HepG2 (cell line): ENCODE results near the gene RNF208. TPM values are rescaled to one million over a fixed set of nuclear protein-coding genes. Genes with fewer than 3 reads are reported as not detected.

ENCODE experiments used
- AHR ChIP-seq: IDR thresholded peaks from 2 replicates; pipeline ENCODE4 v1.6.1; 2018; ENCODE audit warnings: missing genetic modification reagents, missing compliant biosample characterization
- BORCS8-MEF2B ChIP-seq: sonication (generic); formaldehyde crosslinking; IDR thresholded peaks from 2 replicates; pipeline ENCODE4 v1.8.0; 2022; ENCODE audit warnings: mild to moderate bottlenecking, missing genetic modification reagents
- ELF1 ChIP-seq: sonication (generic); formaldehyde crosslinking; IDR thresholded peaks from 2 replicates; pipeline ENCODE4 v1.4.0; 2020; ENCODE audit warnings: missing genetic modification reagents
- GTF3A ChIP-seq: sonication (generic); formaldehyde crosslinking; conservative IDR thresholded peaks from 2 replicates; pipeline ENCODE4 v1.4.0; 2020; ENCODE audit warnings: mild to moderate bottlenecking, missing genetic modification reagents
- JUNB ChIP-seq: sonication (generic); formaldehyde crosslinking; IDR thresholded peaks from 2 replicates; pipeline ENCODE4 v1.8.0; 2022; ENCODE audit warnings: missing genetic modification reagents, mild to moderate bottlenecking, borderline replicate concordance
- KAT8 ChIP-seq: IDR thresholded peaks from 2 replicates; pipeline ENCODE4 v1.6.1; 2016; ENCODE audit warnings: missing genetic modification reagents, missing compliant biosample characterization
- MBNL3 ChIP-seq: fragments of 250-450 bp; sonication (Bioruptor Pico); conservative IDR thresholded peaks from 2 replicates; pipeline ENCODE4 v1.8.0; 2022; ENCODE audit warnings: mild to moderate bottlenecking, inconsistent platforms
- NFKB2 ChIP-seq: sonication (generic); formaldehyde crosslinking; IDR thresholded peaks from 2 replicates; pipeline ENCODE4 v1.4.0; 2020; ENCODE audit warnings: missing genetic modification reagents, borderline replicate concordance
- THAP11 ChIP-seq: IDR thresholded peaks from 2 replicates; pipeline ENCODE4 v1.6.1; 2016; ENCODE audit warnings: missing biosample characterization, missing genetic modification reagents
- THAP9 ChIP-seq: sonication (generic); formaldehyde crosslinking; IDR thresholded peaks from 2 replicates; pipeline ENCODE4; 2020; ENCODE audit warnings: missing genetic modification reagents, mild to moderate bottlenecking, borderline replicate concordance
- ZNF235 ChIP-seq: sonication (generic); formaldehyde crosslinking; IDR thresholded peaks from 2 replicates; pipeline ENCODE4 v1.8.1; 2023; ENCODE audit warnings: mild to moderate bottlenecking, missing genetic modification reagents, borderline replicate concordance
- ZNF276 ChIP-seq: sonication (generic); formaldehyde crosslinking; IDR thresholded peaks from 2 replicates; pipeline ENCODE4 v1.4.0; 2020; ENCODE audit warnings: mild to moderate bottlenecking, low read depth, missing genetic modification reagents
- ZNF382 ChIP-seq: sonication (generic); formaldehyde crosslinking; IDR thresholded peaks from 2 replicates; pipeline ENCODE4 v1.5.0; 2020; ENCODE audit warnings: missing genetic modification reagents, mild to moderate bottlenecking, borderline replicate concordance
- ZNF547 ChIP-seq: sonication (generic); formaldehyde crosslinking; IDR thresholded peaks from 2 replicates; pipeline ENCODE4 v1.5.1; 2020; ENCODE audit warnings: mild to moderate bottlenecking, missing genetic modification reagents
- ZNF720 ChIP-seq: sonication (generic); formaldehyde crosslinking; IDR thresholded peaks from 2 replicates; pipeline ENCODE4 v1.4.0; 2020; ENCODE audit warnings: missing genetic modification reagents
- ZNF780A ChIP-seq: sonication (generic); formaldehyde crosslinking; IDR thresholded peaks from 2 replicates; pipeline ENCODE4 v1.8.0; 2022; ENCODE audit warnings: mild to moderate bottlenecking, missing genetic modification reagents, moderate library complexity
- polyA plus RNA-seq, 8 experiments: library from polyadenylated mRNA; depleted of rRNA in 3 of 8; stranded (reverse) in 7 of 8; unstranded in 1 of 8; fragments of >200 nt; fragmentation: Illumina TruSeq in 4 of 8; extraction: Trizol in 4 of 8; gene quantifications; 2 replicates each; pipeline versions ENCODE4 v1.2.1 to v1.2.3, GENCODE V29; 2011 to 2016; ENCODE audit warnings: low read depth in 4 of 8, missing spikeins in 1 of 8, mixed read lengths in 1 of 8; ENCODE audit not compliant: insufficient read depth in 1 of 8
- total RNA-seq, 5 experiments: library from RNA; depleted of rRNA; stranded (reverse); fragments of >200 nt; fragmentation: Illumina TruSeq; extraction: Trizol; gene quantifications; 2 replicates each; pipeline ENCODE4 v1.2.3, GENCODE V29; 2016; ENCODE audit warnings: low read depth in 1 of 5
- TF ChIP-seq, protein P1 (sequence below): sonication (generic); formaldehyde crosslinking; IDR thresholded peaks from 2 replicates; pipeline ENCODE4 v1.4.0; 2020; ENCODE audit warnings: missing genetic modification reagents
- TF ChIP-seq, protein P2 (sequence below): sonication (generic); formaldehyde crosslinking; IDR thresholded peaks from 2 replicates; pipeline ENCODE4 v1.5.0; 2020; ENCODE audit warnings: mild to moderate bottlenecking, missing genetic modification reagents, moderate library complexity

RNF208 gene
- total and polyA plus RNA-seq, 2 of the 13 experiments (the other 11 are each of a cell fraction or from before 2014, with no cell fraction given): 1.6 to 2.1 TPM

GRCh38 chr9:137240318-137240840, 18.3 kb upstream of the RNF208 start (continued):
- TF ChIP-seq ZNF382 (CRISPR knock-in tag): no peak
- no peak for TF ChIP-seq JUNB
- no peak for TF ChIP-seq ZNF720
- TF ChIP-seq, protein P1, sequence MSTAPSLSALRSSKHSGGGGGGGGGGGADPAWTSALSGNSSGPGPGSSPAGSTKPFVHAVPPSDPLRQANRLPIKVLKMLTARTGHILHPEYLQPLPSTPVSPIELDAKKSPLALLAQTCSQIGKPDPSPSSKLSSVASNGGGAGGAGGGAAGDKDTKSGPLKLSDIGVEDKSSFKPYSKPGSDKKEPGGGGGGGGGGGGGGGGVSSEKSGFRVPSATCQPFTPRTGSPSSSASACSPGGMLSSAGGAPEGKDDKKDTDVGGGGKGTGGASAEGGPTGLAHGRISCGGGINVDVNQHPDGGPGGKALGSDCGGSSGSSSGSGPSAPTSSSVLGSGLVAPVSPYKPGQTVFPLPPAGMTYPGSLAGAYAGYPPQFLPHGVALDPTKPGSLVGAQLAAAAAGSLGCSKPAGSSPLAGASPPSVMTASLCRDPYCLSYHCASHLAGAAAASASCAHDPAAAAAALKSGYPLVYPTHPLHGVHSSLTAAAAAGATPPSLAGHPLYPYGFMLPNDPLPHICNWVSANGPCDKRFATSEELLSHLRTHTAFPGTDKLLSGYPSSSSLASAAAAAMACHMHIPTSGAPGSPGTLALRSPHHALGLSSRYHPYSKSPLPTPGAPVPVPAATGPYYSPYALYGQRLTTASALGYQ: no peak; the same call in none of the 2 replicates
- peak; percentile 40; the same call in 1 of the 2 replicates for TF ChIP-seq KAT8 (CRISPR knock-in tag)
- no peak; the same call in 1 of the 2 replicates for TF ChIP-seq GTF3A (CRISPR knock-in tag)
- TF ChIP-seq, protein P2, sequence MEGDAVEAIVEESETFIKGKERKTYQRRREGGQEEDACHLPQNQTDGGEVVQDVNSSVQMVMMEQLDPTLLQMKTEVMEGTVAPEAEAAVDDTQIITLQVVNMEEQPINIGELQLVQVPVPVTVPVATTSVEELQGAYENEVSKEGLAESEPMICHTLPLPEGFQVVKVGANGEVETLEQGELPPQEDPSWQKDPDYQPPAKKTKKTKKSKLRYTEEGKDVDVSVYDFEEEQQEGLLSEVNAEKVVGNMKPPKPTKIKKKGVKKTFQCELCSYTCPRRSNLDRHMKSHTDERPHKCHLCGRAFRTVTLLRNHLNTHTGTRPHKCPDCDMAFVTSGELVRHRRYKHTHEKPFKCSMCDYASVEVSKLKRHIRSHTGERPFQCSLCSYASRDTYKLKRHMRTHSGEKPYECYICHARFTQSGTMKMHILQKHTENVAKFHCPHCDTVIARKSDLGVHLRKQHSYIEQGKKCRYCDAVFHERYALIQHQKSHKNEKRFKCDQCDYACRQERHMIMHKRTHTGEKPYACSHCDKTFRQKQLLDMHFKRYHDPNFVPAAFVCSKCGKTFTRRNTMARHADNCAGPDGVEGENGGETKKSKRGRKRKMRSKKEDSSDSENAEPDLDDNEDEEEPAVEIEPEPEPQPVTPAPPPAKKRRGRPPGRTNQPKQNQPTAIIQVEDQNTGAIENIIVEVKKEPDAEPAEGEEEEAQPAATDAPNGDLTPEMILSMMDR: peak; percentile 71
- TF ChIP-seq ZNF547: peak; percentile 94
- 0 out of 2 replicates have a peak, but pooled peaks have one; percentile 57 for TF ChIP-seq AHR (CRISPR knock-in tag)
- peak; percentile 52; the same call in 1 of the 2 replicates for TF ChIP-seq ZNF780A (CRISPR knock-in tag)
- no peak; the same call in 1 of the 2 replicates for TF ChIP-seq THAP11 (CRISPR knock-in tag)
- no peak for TF ChIP-seq MBNL3 (CRISPR knock-in tag)
- 0 out of 2 replicates have a peak, but pooled peaks have one; percentile 71 for TF ChIP-seq ZNF235
- TF ChIP-seq NFKB2 (CRISPR knock-in tag): peak; percentile 77; the same call in 1 of the 2 replicates
- TF ChIP-seq BORCS8-MEF2B (CRISPR knock-in tag): peak; percentile 78
- TF ChIP-seq ZNF276 (CRISPR knock-in tag): peak; percentile 72; the same call in 1 of the 2 replicates
- no peak for TF ChIP-seq ELF1 (CRISPR knock-in tag)
- TF ChIP-seq THAP9 (CRISPR knock-in tag): peak; percentile 23; the same call in 1 of the 2 replicates
